Trophoblast cell (in vitro differentiated cells and primary cell): ENCODE data around the gene LRP5.

Source experiments
- DNase-seq, 2 donors: peaks; one replicate each; pipeline ENCODE4 v3.0.0-alpha.2; 2016
- H2AFZ ChIP-seq: 2 replicates; pipeline ENCODE4 v1.6.1; 2013; ENCODE audit warnings: low read length, moderate library complexity, mild to moderate bottlenecking; ENCODE audit not compliant: insufficient read depth, poor library complexity
- H2AK5ac ChIP-seq: 2 replicates; pipeline ENCODE4 v1.6.1; 2013; ENCODE audit warnings: mild to moderate bottlenecking, low read length
- H2BK120ac ChIP-seq: 2 replicates; pipeline ENCODE4 v1.6.1; 2013; ENCODE audit warnings: low read length, mild to moderate bottlenecking, moderate library complexity; ENCODE audit not compliant: insufficient read depth, poor library complexity
- H2BK12ac ChIP-seq: 2 replicates; pipeline ENCODE4 v1.6.1; 2013; ENCODE audit warnings: mild to moderate bottlenecking, low read length, moderate library complexity
- H2BK5ac ChIP-seq: 2 replicates; pipeline ENCODE4 v1.6.1; 2013; ENCODE audit warnings: low read length, low read depth, moderate library complexity, mild to moderate bottlenecking; ENCODE audit not compliant: poor library complexity
- H3K14ac ChIP-seq: 2 replicates; pipeline ENCODE4 v1.6.1; 2013; ENCODE audit warnings: mild to moderate bottlenecking, low read length
- H3K18ac ChIP-seq: 2 replicates; pipeline ENCODE4 v1.6.1; 2013; ENCODE audit warnings: mild to moderate bottlenecking, low read length
- H3K23ac ChIP-seq: 2 replicates; pipeline ENCODE4 v1.6.1; 2013; ENCODE audit warnings: low read length
- H3K27ac ChIP-seq: 2 replicates; pipeline ENCODE4 v1.5.1; 2013; ENCODE audit warnings: low read depth, mild to moderate bottlenecking, inconsistent platforms, low read length, moderate library complexity
- H3K27me3 ChIP-seq: 2 replicates; pipeline ENCODE4 v1.6.1; 2013; ENCODE audit warnings: inconsistent platforms, mild to moderate bottlenecking, low read length, moderate library complexity; ENCODE audit not compliant: insufficient read depth
- H3K36me3 ChIP-seq, 2 experiments: 1 replicate in 1 of 2; 2 replicates in 1 of 2; pipeline ENCODE4 v1.6.1; 2013; ENCODE audit warnings: low read length in 2 of 2, mild to moderate bottlenecking in 2 of 2, moderate library complexity in 1 of 2; ENCODE audit not compliant: insufficient read depth in 2 of 2, control insufficient read depth in 1 of 2
- H3K4ac ChIP-seq: 2 replicates; pipeline ENCODE4 v1.6.1; 2013; ENCODE audit warnings: low read depth, mild to moderate bottlenecking, low read length, moderate library complexity
- H3K4me1 ChIP-seq, 2 experiments: 1 replicate in 1 of 2; 2 replicates in 1 of 2; pipeline ENCODE4 v1.6.1; 2013; ENCODE audit warnings: low read length in 2 of 2, mild to moderate bottlenecking in 2 of 2, moderate library complexity in 1 of 2; ENCODE audit not compliant: insufficient read depth in 2 of 2, control insufficient read depth in 1 of 2
- H3K4me2 ChIP-seq: 2 replicates; pipeline ENCODE4 v1.6.1; 2013; ENCODE audit warnings: inconsistent platforms, mild to moderate bottlenecking, low read length, moderate library complexity
- H3K4me3 ChIP-seq: 2 replicates; pipeline ENCODE4 v1.5.1; 2013; ENCODE audit warnings: mild to moderate bottlenecking, low read depth, low read length, inconsistent platforms
- H3K79me1 ChIP-seq: one replicate; pipeline ENCODE4 v1.6.1; 2013; ENCODE audit warnings: low read length
- H3K79me2 ChIP-seq: 2 replicates; pipeline ENCODE4 v1.6.1; 2013; ENCODE audit warnings: low read length, mild to moderate bottlenecking; ENCODE audit not compliant: control insufficient read depth, insufficient read depth, poor library complexity
- H3K9ac ChIP-seq: 2 replicates; pipeline ENCODE4 v1.6.1; 2013; ENCODE audit warnings: mild to moderate bottlenecking, low read length
- H3K9me3 ChIP-seq: 2 replicates; pipeline ENCODE4 v1.6.1; 2013; ENCODE audit warnings: low read depth, mild to moderate bottlenecking, control low read depth, inconsistent platforms, low read length; ENCODE audit not compliant: insufficient read depth
- H4K12ac ChIP-seq: 2 replicates; pipeline ENCODE4 v1.6.1; 2013; ENCODE audit warnings: low read depth, mild to moderate bottlenecking, low read length, moderate library complexity
- H4K8ac ChIP-seq: 2 replicates; pipeline ENCODE4 v1.6.1; 2013; ENCODE audit warnings: low read depth, mild to moderate bottlenecking, low read length, moderate library complexity
- H4K91ac ChIP-seq: one replicate; pipeline ENCODE4 v1.6.1; 2013; ENCODE audit warnings: low read depth, mild to moderate bottlenecking, low read length, moderate library complexity
- WGBS: extraction: QIAGEN DNeasy Blood & Tissue Kit; methylation state at CpG from one replicate; pipeline ENCODE4 v1.1.7; 2013; ENCODE audit warnings: missing lambda C conversion rate; ENCODE audit not compliant: insufficient read length, insufficient coverage; ENCODE audit errors: extremely low coverage; 5-methylcytosine and 5-hydroxymethylcytosine counted together

Gene LRP5

DNA sequence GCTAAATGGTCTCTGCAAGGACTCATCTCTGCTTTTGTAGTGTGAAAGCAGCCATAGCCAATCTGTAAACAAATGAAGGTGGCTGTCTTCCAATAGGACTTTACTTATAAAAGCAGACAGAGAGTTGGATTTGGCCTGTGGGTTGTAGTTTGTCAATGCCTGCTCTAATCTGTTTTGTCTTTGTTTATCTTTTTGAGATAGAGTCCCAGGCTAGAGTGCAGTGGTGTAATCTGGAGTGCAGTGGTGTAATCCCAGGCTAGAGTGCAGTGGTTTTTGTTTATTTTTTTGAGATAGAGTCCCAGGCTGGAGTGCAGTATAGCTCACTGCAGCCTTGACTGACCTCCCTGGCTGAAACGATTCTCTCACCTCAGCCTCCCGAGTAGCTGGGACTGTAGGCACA lies 156.7 kb downstream of the LRP5 start:
- Histone ChIP-seq H3K4me1 (peaks cover 8 to 10% of the 10 kb centered on the region in 2 experiments), H4K12ac (no peak overlapping the region)

DNA sequence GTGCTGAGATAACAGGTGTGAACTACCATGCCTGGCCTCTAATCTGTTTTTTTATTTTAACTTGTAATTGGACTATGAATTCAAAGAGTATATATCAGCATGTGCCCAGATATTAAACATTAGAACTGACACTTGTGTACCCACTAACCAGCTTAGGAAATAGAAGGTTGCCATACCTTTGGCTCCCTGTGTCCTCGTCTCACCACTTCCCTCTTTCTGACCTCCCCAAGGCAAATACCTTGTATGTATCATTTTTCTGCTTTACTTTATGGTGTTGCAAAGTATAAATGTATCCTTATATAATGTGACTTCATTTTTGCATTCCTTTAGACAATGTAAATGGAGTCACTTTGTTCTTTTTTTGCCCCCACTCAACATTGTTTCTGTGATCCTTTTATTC lies 157.3 kb downstream of the LRP5 start:
- H3K4me2 ChIP-seq = no peak overlapping the region
- H2BK12ac ChIP-seq = no peak overlapping the region
- H3K18ac ChIP-seq = no peak overlapping the region
- H3K23ac ChIP-seq = no peak overlapping the region
- no peak overlapping the region for H3K9ac ChIP-seq
- peaks cover 8 to 11% of the 10 kb centered on the region in 2 experiments for H3K36me3 ChIP-seq
- no peaks in the 10 kb centered on the region for H3K9me3 ChIP-seq
- H4K12ac ChIP-seq = no peak overlapping the region
- H2AFZ ChIP-seq = no peak overlapping the region
- DNase-seq = no peak
- no peak overlapping the region for H2BK5ac ChIP-seq
- H2AK5ac ChIP-seq = no peak overlapping the region
- H3K79me2 ChIP-seq = peaks cover 34% of the 10 kb centered on the region
- peaks cover 8 to 10% of the 10 kb centered on the region in 2 experiments for H3K4me1 ChIP-seq
- no peak overlapping the region for H3K4me3 ChIP-seq
- H4K8ac ChIP-seq = no peak overlapping the region
- no peaks in the 10 kb centered on the region for H3K27me3 ChIP-seq
- H4K91ac ChIP-seq = no peak overlapping the region
- H3K79me1 ChIP-seq = no peaks in the 10 kb centered on the region
- H2BK120ac ChIP-seq = no peak overlapping the region
- H3K27ac ChIP-seq = no peak overlapping the region
- no peak overlapping the region for H3K14ac ChIP-seq
- WGBS = no CpG with 5 or more reads among the region's 1 CpG
- H3K4ac ChIP-seq = peak overlapping the region; percentile 39

More for the DNA sequence above, 156.7 kb downstream of the LRP5 start:
- Histone ChIP-seq H3K9me3 (no peaks in the 10 kb centered on the region), H2AFZ (no peak overlapping the region), H2BK5ac (no peak overlapping the region), H3K4me2 (no peak overlapping the region), H3K79me2 (peaks cover 36% of the 10 kb centered on the region), H4K91ac (no peak overlapping the region), H3K27me3 (no peaks in the 10 kb centered on the region), H3K36me3 (peaks cover 7 to 11% of the 10 kb centered on the region in 2 experiments), H3K18ac (no peak overlapping the region), H4K8ac (no peak overlapping the region), H3K14ac (no peak overlapping the region), H3K9ac (no peak overlapping the region), H3K4ac (peak overlapping the region; percentile 10), H3K79me1 (no peaks in the 10 kb centered on the region), H3K4me3 (no peak overlapping the region), H2AK5ac (no peak overlapping the region), H3K23ac (no peak overlapping the region), H3K27ac (no peak overlapping the region), H2BK12ac (no peak overlapping the region), H2BK120ac (no peak overlapping the region)
- WGBS = no CpG with 5 or more reads among the region's 2 CpGs
- no peak for DNase-seq

DNA sequence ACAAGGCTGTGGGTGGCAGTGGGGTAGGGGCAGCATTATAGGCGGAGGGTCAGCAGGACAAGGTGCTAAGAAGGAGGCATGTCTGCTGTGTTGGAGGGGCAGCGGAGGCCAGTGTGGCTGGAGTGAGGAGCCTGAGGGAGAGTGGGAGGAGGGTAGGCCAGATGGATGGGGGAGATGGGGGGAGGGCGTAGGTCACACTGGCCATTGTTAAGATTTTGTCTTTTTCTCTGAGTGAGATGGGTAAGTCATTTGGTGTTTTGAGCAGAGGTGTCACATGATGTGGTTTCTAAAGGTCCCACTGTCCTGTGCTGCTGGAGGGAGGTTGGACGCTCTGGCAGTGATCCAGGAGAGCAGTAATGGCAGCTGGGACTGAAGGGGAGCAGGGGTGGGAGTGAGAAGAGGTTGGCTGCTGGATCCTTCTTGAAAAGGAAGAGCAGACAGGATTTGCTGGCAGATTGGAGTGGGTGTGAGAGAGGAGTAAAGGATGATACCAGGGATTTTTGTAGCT lies 158.0 kb downstream of the LRP5 start:
- Histone ChIP-seq H2AK5ac (no peak overlapping the region), H2BK5ac (no peak overlapping the region), H3K14ac (no peak overlapping the region), H3K23ac (no peak overlapping the region), H3K4me1 (peaks cover 8 to 10% of the 10 kb centered on the region in 2 experiments), H2BK12ac (no peak overlapping the region), H2BK120ac (no peak overlapping the region), H3K18ac (no peak overlapping the region), H3K4me2 (no peak overlapping the region), H3K79me2 (peaks cover 36% of the 10 kb centered on the region), H4K12ac (no peak overlapping the region), H3K27ac (no peak overlapping the region), H3K9me3 (no peaks in the 10 kb centered on the region), H4K91ac (no peak overlapping the region), H3K4ac (peak overlapping the region; percentile 32), H3K79me1 (no peaks in the 10 kb centered on the region), H3K9ac (no peak overlapping the region), H2AFZ (no peak overlapping the region), H3K4me3 (no peak overlapping the region), H4K8ac (no peak overlapping the region), H3K36me3 (peaks cover 8 to 11% of the 10 kb centered on the region in 2 experiments), H3K27me3 (no peaks in the 10 kb centered on the region)
- WGBS = no CpG with 5 or more reads among the region's 4 CpGs
- no peak for DNase-seq

DNA sequence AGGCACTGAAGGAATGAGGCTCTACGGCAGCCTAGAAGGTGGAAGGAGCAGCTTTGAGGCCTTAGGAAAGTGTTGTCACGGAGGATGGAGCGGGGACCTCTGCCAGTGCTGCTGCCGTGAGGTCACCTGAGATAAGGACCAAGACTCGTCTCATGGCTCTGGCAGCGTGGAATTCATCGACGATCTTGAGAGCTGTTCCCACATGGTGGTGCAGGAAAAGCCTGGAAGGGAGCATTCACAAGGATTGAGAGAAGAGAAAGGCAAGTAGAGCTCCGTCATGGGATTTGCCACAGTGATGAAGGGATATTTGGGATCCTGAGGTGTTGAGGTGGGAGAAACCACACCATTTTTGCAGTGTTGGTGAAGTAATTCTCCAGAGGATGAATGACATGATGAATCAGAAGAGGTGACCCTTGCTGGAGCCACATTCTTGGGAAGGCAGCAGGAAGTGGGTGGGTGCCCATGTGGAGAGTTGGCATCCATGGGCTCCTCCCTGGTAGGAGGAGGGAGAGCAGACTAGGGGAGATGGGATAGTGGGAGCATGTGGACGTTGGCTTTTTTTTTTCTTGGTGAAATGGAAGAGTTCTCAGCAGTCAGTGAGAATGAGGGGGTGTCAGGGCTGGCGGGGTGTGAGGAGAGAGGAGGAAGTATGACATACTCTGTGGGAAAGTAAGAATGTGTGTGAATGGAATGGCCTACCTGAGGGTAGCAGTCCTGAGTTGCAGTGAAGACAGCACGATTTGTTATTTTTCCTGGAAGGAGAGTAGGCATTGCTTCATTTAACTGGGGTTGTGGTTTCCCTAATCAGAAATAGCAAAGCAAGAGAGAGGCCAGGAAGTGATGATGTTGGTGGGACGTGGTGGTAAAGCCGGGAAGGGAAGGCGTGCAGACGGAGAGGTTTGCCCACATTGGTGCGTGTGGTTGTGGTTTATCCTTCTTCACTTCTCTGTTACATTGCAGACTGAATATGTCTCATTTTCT lies 159.3 kb downstream of the LRP5 start:
- no peak overlapping the region for H2BK12ac ChIP-seq
- H2AK5ac ChIP-seq = no peak overlapping the region
- H3K4me1 ChIP-seq = peaks cover 8 to 10% of the 10 kb centered on the region in 2 experiments
- peak overlapping the region; percentile 95 for H3K4ac ChIP-seq
- peaks cover 34% of the 10 kb centered on the region for H3K79me2 ChIP-seq
- H3K36me3 ChIP-seq = peaks cover 11 to 12% of the 10 kb centered on the region in 2 experiments
- no peak overlapping the region for H2AFZ ChIP-seq
- no peaks in the 10 kb centered on the region for H3K9me3 ChIP-seq
- no peak overlapping the region for H3K14ac ChIP-seq
- H3K27ac ChIP-seq = no peak overlapping the region
- H3K27me3 ChIP-seq = no peaks in the 10 kb centered on the region
- H4K12ac ChIP-seq = no peak overlapping the region
- H3K18ac ChIP-seq = no peak overlapping the region
- no peak overlapping the region for H3K4me2 ChIP-seq
- WGBS = no CpG with 5 or more reads among the region's 17 CpGs
- H4K8ac ChIP-seq = no peak overlapping the region
- H2BK120ac ChIP-seq = no peak overlapping the region
- no peak overlapping the region for H3K23ac ChIP-seq
- no peak overlapping the region for H3K4me3 ChIP-seq
- no peak overlapping the region for H2BK5ac ChIP-seq
- H3K9ac ChIP-seq = no peak overlapping the region
- H4K91ac ChIP-seq = no peak overlapping the region
- H3K79me1 ChIP-seq = no peaks in the 10 kb centered on the region
- DNase-seq = no peak
